Smooth muscle cell (in vitro differentiated cells): ENCODE measurements around the gene EFNA5. TPM values are rescaled to one million over a fixed set of nuclear protein-coding genes. Genes with fewer than 3 reads are reported as not detected.

Source experiments
- DNase-seq: peaks from one replicate; lab custom pipeline; 2025; ENCODE audit not compliant: unreplicated experiment; lab: John Stamatoyannopoulos, UW
- H2AFZ ChIP-seq: fragments of 200-600 bp; sonication (generic); 2 replicates; pipeline ENCODE4 v1.6.0; 2016; ENCODE audit warnings: antibody characterized with exemption, low read depth, mild to moderate bottlenecking
- H3F3A ChIP-seq: fragments of 200-600 bp; sonication (generic); 2 replicates; pipeline ENCODE4 v1.6.0; 2017; ENCODE audit warnings: antibody characterized with exemption, low read depth
- H3K27ac ChIP-seq: fragments of 200-600 bp; sonication (generic); 2 replicates; pipeline ENCODE4 v1.5.1; 2016; ENCODE audit warnings: low read depth, mild to moderate bottlenecking
- H3K27me3 ChIP-seq: fragments of 200-600 bp; sonication (generic); 2 replicates; pipeline ENCODE4 v1.6.1; 2016; ENCODE audit warnings: low read depth, mild to moderate bottlenecking
- H3K36me3 ChIP-seq: fragments of 200-600 bp; sonication (generic); 2 replicates; pipeline ENCODE4 v1.5.1; 2016; ENCODE audit warnings: low read depth
- H3K4me1 ChIP-seq: fragments of 200-600 bp; sonication (generic); 2 replicates; pipeline ENCODE4 v1.5.1; 2016; ENCODE audit warnings: low read depth
- H3K4me2 ChIP-seq: fragments of 200-600 bp; sonication (generic); 2 replicates; pipeline ENCODE4 v1.6.0; 2016; ENCODE audit warnings: mild to moderate bottlenecking
- H3K4me3 ChIP-seq: fragments of 200-600 bp; sonication (generic); 2 replicates; pipeline ENCODE4 v1.5.1; 2016; ENCODE audit warnings: mild to moderate bottlenecking
- H3K79me2 ChIP-seq: fragments of 200-600 bp; sonication (generic); 2 replicates; pipeline ENCODE4 v1.6.0; 2016; ENCODE audit warnings: low read depth, mild to moderate bottlenecking
- H3K9ac ChIP-seq: fragments of 200-600 bp; sonication (generic); 2 replicates; pipeline ENCODE4 v1.6.0; 2016; ENCODE audit warnings: low read depth
- H3K9me3 ChIP-seq: fragments of 200-600 bp; sonication (generic); replicated peaks from 2 replicates; pipeline ENCODE4 v1.5.1; 2016; ENCODE audit warnings: low read depth
- H4K20me1 ChIP-seq: fragments of 200-600 bp; sonication (generic); 2 replicates; pipeline ENCODE4 v1.6.0; 2016; ENCODE audit warnings: low read depth
- WGBS: methylation state at CpG from one replicate; pipeline ENCODE4 v1.1.7; 2016; ENCODE audit warnings: low lambda C conversion rate; 5-methylcytosine and 5-hydroxymethylcytosine counted together
- polyA plus RNA-seq: library from polyadenylated mRNA; unstranded; fragments of >200 nt; fragmentation: Nextera tagmentation; extraction: Ambion mirVana; gene quantifications from 2 replicates; pipeline ENCODE4 v1.2.1, GENCODE V29; 2016
- total RNA-seq: library from RNA; depleted of rRNA; stranded (reverse); fragments of >200 nt; gene quantifications from 2 replicates; pipeline ENCODE4 v1.2.3, GENCODE V29; 2014
- TF ChIP-seq, protein P1 (sequence below): fragments of 200-600 bp; sonication (generic); IDR thresholded peaks from 2 replicates; pipeline ENCODE4 v1.5.1; 2017; ENCODE audit warnings: borderline replicate concordance, mild to moderate bottlenecking, antibody characterized with exemption; ENCODE audit not compliant: insufficient read depth, poor library complexity, severe bottlenecking

The EFNA5 gene
- total and polyA plus RNA-seq, 2 experiments from 2014 or later, result 0.32 to 8.8 TPM

DNA sequence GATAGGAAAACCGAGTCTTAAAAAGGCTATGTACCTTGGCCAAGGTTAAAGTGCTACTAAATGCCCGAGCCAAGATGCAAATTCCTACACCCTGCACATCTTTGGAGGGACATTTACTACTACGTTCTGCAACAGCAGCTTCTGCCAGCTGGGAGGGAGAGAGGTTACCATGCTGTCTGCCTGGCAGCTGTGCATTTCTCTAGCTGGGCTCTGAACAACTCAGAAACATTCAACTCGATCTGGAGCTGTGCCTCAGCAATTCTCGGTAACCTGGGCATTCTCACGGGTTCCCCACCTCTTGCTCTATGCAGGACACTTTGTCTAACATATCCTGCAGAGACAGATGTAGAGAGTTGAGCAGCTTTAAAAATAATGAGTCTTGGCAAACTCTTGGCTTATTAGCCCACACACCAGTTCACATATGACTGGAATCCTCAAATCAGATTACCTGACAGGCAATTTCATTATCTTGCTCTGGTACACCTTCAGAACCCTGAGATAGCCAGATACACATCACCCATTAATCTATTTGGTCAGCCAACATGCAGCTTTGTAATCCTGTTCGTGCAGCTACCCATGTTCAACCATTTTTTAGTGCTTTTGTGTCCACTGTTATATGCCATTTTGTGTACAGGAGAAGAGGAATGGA is 115.8 kb downstream of the EFNA5 start:
- no peaks in the 10 kb centered on the region for H3K79me2 ChIP-seq
- WGBS, result 87% methylated on average over 7 of the region's 7 CpGs
- H3K9ac ChIP-seq, result no peak overlapping the region
- no peak overlapping the region for H3K27ac ChIP-seq
- H3K4me1 ChIP-seq, result peaks cover 22% of the 10 kb centered on the region
- no peaks in the 10 kb centered on the region for H3K9me3 ChIP-seq
- no peak overlapping the region for H3K4me3 ChIP-seq
- H3K4me2 ChIP-seq, result no peak overlapping the region
- H2AFZ ChIP-seq, result no peak overlapping the region
- no peaks in the 10 kb centered on the region for H3K36me3 ChIP-seq
- no peak for DNase-seq
- TF ChIP-seq, protein P1, sequence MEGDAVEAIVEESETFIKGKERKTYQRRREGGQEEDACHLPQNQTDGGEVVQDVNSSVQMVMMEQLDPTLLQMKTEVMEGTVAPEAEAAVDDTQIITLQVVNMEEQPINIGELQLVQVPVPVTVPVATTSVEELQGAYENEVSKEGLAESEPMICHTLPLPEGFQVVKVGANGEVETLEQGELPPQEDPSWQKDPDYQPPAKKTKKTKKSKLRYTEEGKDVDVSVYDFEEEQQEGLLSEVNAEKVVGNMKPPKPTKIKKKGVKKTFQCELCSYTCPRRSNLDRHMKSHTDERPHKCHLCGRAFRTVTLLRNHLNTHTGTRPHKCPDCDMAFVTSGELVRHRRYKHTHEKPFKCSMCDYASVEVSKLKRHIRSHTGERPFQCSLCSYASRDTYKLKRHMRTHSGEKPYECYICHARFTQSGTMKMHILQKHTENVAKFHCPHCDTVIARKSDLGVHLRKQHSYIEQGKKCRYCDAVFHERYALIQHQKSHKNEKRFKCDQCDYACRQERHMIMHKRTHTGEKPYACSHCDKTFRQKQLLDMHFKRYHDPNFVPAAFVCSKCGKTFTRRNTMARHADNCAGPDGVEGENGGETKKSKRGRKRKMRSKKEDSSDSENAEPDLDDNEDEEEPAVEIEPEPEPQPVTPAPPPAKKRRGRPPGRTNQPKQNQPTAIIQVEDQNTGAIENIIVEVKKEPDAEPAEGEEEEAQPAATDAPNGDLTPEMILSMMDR, result no peak
- no peaks in the 10 kb centered on the region for H3K27me3 ChIP-seq
- no peaks in the 10 kb centered on the region for H4K20me1 ChIP-seq
- no peaks in the 10 kb centered on the region for H3F3A ChIP-seq

DNA sequence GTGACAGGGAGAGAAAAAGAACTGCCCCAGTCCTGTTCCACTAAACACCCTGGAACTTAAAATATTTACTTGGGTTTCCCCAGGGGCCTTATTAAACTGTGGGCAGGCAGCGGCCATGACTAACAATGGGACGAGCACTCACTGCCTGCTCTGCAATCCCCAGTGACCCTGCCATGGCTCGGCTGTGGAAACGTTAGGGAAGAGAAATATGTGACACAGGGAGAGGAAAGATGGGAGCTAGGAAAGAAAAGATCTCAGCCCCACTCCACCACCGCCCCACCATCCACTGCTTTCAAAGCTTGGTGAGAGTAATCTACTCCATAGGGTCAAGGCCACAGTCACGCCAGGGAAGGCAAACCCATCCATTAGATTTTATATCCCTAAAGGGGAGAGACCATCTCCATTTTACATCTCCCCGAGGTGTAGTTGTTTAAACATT is 117.6 kb downstream of the EFNA5 start:
- TF ChIP-seq, protein P1, result no peak
- 61% methylated on average over 7 of the region's 7 CpGs for WGBS
- no peak overlapping the region for H3K4me2 ChIP-seq
- no peaks in the 10 kb centered on the region for H3F3A ChIP-seq
- H3K9me3 ChIP-seq, result no peaks in the 10 kb centered on the region
- H3K9ac ChIP-seq, result no peak overlapping the region
- H3K27me3 ChIP-seq, result no peaks in the 10 kb centered on the region
- no peak overlapping the region for H3K27ac ChIP-seq
- peaks cover 7% of the 10 kb centered on the region for H3K4me1 ChIP-seq
- H2AFZ ChIP-seq, result no peak overlapping the region
- no peaks in the 10 kb centered on the region for H3K79me2 ChIP-seq
- no peak for DNase-seq
- no peaks in the 10 kb centered on the region for H3K36me3 ChIP-seq
- no peak overlapping the region for H3K4me3 ChIP-seq
- no peaks in the 10 kb centered on the region for H4K20me1 ChIP-seq

DNA sequence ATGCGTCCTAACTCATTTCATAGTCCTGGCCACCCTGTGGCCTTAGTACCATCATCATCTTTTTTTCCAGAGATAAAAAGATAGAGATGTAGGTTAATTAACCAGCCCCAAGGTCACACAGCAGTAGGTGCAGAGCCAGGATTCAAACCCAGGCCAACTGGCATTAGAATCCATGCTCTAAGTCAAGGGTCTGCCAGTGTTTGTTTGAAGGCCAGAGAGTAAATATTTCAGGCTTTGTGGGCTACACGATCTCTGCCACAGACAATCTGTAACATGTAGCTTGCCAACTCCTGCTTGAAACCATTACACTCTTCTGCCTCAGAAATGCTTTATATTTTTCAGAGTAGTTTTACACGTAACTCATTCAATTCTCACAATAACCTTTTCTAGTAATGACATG is 119.6 kb downstream of the EFNA5 start:
- H3K4me2 ChIP-seq, result no peak overlapping the region
- no peaks in the 10 kb centered on the region for H3F3A ChIP-seq
- H3K27me3 ChIP-seq, result no peaks in the 10 kb centered on the region
- H3K79me2 ChIP-seq, result no peaks in the 10 kb centered on the region
- DNase-seq, result no peak
- TF ChIP-seq, protein P1, result no peak
- H3K9me3 ChIP-seq, result no peaks in the 10 kb centered on the region
- H3K4me3 ChIP-seq, result no peak overlapping the region
- no peaks in the 10 kb centered on the region for H4K20me1 ChIP-seq
- no peak overlapping the region for H3K27ac ChIP-seq
- no peaks in the 10 kb centered on the region for H3K4me1 ChIP-seq
- 93% methylated on average over 3 of the region's 3 CpGs for WGBS
- no peak overlapping the region for H3K9ac ChIP-seq
- no peaks in the 10 kb centered on the region for H3K36me3 ChIP-seq
- no peak overlapping the region for H2AFZ ChIP-seq

DNA sequence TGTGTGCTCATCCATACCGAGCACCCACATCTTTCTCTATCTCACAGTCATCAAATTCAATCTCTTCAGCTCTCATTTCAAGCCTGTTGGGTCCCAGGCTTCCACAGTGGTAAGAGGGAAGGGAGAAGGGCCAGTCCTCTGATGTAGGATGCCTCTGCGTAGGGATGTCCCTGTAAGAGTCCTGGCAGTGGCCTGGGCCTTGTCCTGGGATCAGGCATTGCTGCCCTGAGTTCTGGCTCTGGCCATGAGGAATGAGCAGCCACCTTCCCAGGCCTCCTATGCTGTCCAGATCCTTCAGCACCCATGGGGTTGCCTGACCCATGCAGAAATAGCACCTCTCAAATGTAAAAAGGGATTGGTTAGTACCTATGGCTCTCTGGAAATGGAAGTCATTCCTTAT is 121.2 kb downstream of the EFNA5 start:
- Histone ChIP-seq H3K27ac (no peak overlapping the region), H3K4me3 (no peak overlapping the region), H3K36me3 (no peaks in the 10 kb centered on the region), H3K4me1 (no peaks in the 10 kb centered on the region), H4K20me1 (no peaks in the 10 kb centered on the region), H3F3A (no peaks in the 10 kb centered on the region), H3K27me3 (no peaks in the 10 kb centered on the region), H3K4me2 (no peak overlapping the region), H3K9ac (no peak overlapping the region), H3K9me3 (no peaks in the 10 kb centered on the region), H3K79me2 (no peaks in the 10 kb centered on the region), H2AFZ (no peak overlapping the region)
- 94% methylated on average over 2 of the region's 2 CpGs for WGBS
- no peak for DNase-seq
- TF ChIP-seq, protein P1, result no peak
